Lower lobe of right lung (tissue), 2 donors: ENCODE data around the gene SMCHD1. TPM values are rescaled to one million over a fixed set of nuclear protein-coding genes. Genes with fewer than 3 reads are reported as not detected.
"Not testable (repeated sequence)": the region's sequence is repeated elsewhere in the genome, so short reads cannot be mapped to it uniquely, and the experiment has no call there.

Source experiments
- ATAC-seq, 2 donors: fragments of 200-7000 bp; cut with Tn5 transposase; one replicate each; pipeline ENCODE4 v1.9.1; 2020 to 2022; ENCODE audit warnings: mild to moderate bottlenecking in 2 of 2, moderate library complexity in 2 of 2
- DNase-seq: peaks from one replicate; pipeline ENCODE4 v3.0.0-alpha.2; 2020
- H3K27ac ChIP-seq: fragments of 200-600 bp; one replicate; pipeline ENCODE4 v1.8.0; 2022
- H3K27me3 ChIP-seq: fragments of 200-600 bp; one replicate; pipeline ENCODE4 v1.8.0; 2022; ENCODE audit warnings: low read depth
- H3K36me3 ChIP-seq: fragments of 200-600 bp; one replicate; pipeline ENCODE4 v1.8.0; 2022; ENCODE audit warnings: mild to moderate bottlenecking
- H3K4me1 ChIP-seq: fragments of 200-600 bp; one replicate; pipeline ENCODE4 v1.8.0; 2022
- H3K4me3 ChIP-seq: fragments of 200-600 bp; one replicate; pipeline ENCODE4 v1.8.0; 2022; ENCODE audit warnings: mild to moderate bottlenecking
- H3K9me3 ChIP-seq: fragments of 200-600 bp; one replicate; pipeline ENCODE4 v1.8.0; 2022
- CTCF ChIP-seq: fragments of 200-600 bp; IDR thresholded peaks from one replicate; pipeline ENCODE4 v1.8.0; 2022; ENCODE audit warnings: antibody characterized with exemption, mild to moderate bottlenecking
- intact Hi-C: fragments of 100-400 bp; cut with DNase I; formaldehyde crosslinking; loops from one replicate; pipeline ENCODE4 v1.11.0; 2022
- total RNA-seq: library from RNA; stranded (reverse); fragmentation: NEBNext Ultra II Directional; extraction: Animal tissue kit (Norgen Biotek cat#: 25700); gene quantifications from one replicate; pipeline ENCODE4 v1.2.1, GENCODE V29; 2021
- donor health status: DM: no; HTN: yes; CAD: no; lungs with severe emphysema.

The SMCHD1 gene
- total RNA-seq, 1 donor from 2014 or later, result 55.9 TPM

GRCh38 chr18:2656237-2656980 lies 883 bp downstream of the SMCHD1 start:
- no peaks in the 10 kb centered on the region for H3K36me3 ChIP-seq
- intact Hi-C loops, result no loop called here
- TF ChIP-seq CTCF, result no peak
- H3K27me3 ChIP-seq, result no peaks in the 10 kb centered on the region
- H3K9me3 ChIP-seq, result no peaks in the 10 kb centered on the region
- peak overlapping the region; percentile 98 for H3K27ac ChIP-seq
- peaks cover 41% of the 10 kb centered on the region for H3K4me1 ChIP-seq
- ATAC-seq (peak; percentile 72 to 76), DNase-seq (peak; percentile 79)
- peak overlapping the region; percentile 96 for H3K4me3 ChIP-seq

GRCh38 chr18:2656981-2657512 lies 1.5 kb downstream of the SMCHD1 start:
- H3K36me3 ChIP-seq, result no peaks in the 10 kb centered on the region
- H3K4me1 ChIP-seq, result peaks cover 41% of the 10 kb centered on the region
- H3K4me3 ChIP-seq, result peak overlapping the region; percentile 96
- no peak for DNase-seq
- ATAC-seq, result no peak
- intact Hi-C loops, result no loop called here
- H3K27me3 ChIP-seq, result no peaks in the 10 kb centered on the region
- peak overlapping the region; percentile 98 for H3K27ac ChIP-seq
- H3K9me3 ChIP-seq, result no peaks in the 10 kb centered on the region
- TF ChIP-seq CTCF, result no peak

GRCh38 chr18:2657788-2658458 lies 2.4 kb downstream of the SMCHD1 start:
- H3K4me3 ChIP-seq, result peak overlapping the region; percentile 96

GRCh38 chr18:2660849-2661248 lies 5.3 kb downstream of the SMCHD1 start:
- H3K9me3 ChIP-seq, intact Hi-C loops, H3K4me3 ChIP-seq, H3K36me3 ChIP-seq, H3K27ac ChIP-seq, ATAC-seq, DNase-seq, H3K27me3 ChIP-seq: not testable (repeated sequence)
- H3K4me1 ChIP-seq, result peaks cover 45% of the 10 kb centered on the region

More at GRCh38 chr18:2657788-2658458, 2.4 kb downstream of the SMCHD1 start:
- Histone ChIP-seq H3K27me3 (no peaks in the 10 kb centered on the region), H3K4me1 (peaks cover 41% of the 10 kb centered on the region), H3K36me3 (no peaks in the 10 kb centered on the region), H3K27ac (peak overlapping the region; percentile 98), H3K9me3 (no peaks in the 10 kb centered on the region)
- no peak for TF ChIP-seq CTCF
- ATAC-seq (no peak), DNase-seq (no peak)
- intact Hi-C loops, result no loop called here

GRCh38 chr18:2662288-2662687 lies 6.8 kb downstream of the SMCHD1 start:
- H3K9me3 ChIP-seq, intact Hi-C loops, H3K27me3 ChIP-seq, DNase-seq, H3K4me3 ChIP-seq, ATAC-seq, H3K27ac ChIP-seq, H3K36me3 ChIP-seq: not testable (repeated sequence)
- peaks cover 41% of the 10 kb centered on the region for H3K4me1 ChIP-seq

- intact Hi-C loops, result no loop called here
- TF ChIP-seq CTCF, result no peak
- peaks cover 33% of the 10 kb centered on the region for H3K4me1 ChIP-seq
These were observed 7.5 kb downstream of the SMCHD1 start for GRCh38 chr18:2662990-2663389.

More at GRCh38 chr18:2662990-2663389, 7.5 kb downstream of the SMCHD1 start:
- no peak overlapping the region for H3K4me3 ChIP-seq
- DNase-seq (no peak), ATAC-seq (no peak)
- no peak overlapping the region for H3K27ac ChIP-seq
- no peaks in the 10 kb centered on the region for H3K9me3 ChIP-seq
- no peaks in the 10 kb centered on the region for H3K27me3 ChIP-seq
- peaks cover 15% of the 10 kb centered on the region for H3K36me3 ChIP-seq
